ENCODE data around the gene BABAM2. TPM values are rescaled to one million over a fixed set of nuclear protein-coding genes. Genes with fewer than 3 reads are reported as not detected.
"Not testable (repeated sequence)": the region's sequence is repeated elsewhere in the genome, so short reads cannot be mapped to it uniquely, and the experiment has no call there.

Gene BABAM2
- total RNA-seq, 1 donor from 2014 or later, result 58.9 TPM

DNA sequence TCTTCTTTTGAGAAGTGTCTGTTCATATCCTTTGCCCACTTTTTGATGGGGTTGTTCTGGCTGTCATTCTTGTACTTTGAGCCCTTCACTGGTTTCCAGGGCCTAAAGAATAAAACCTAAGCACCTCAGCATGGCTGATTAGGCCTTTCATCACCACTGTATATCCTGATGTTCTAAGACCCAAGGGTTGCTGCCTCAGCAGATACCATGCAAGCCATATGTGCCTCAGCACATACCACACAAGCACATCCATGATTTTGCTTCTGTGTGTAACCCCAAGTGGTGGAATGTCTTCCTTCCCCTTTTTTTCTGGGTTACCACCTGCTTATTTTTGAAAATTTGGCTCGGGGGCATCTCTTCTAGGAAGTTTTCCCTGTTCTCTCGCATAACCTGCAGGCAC, 11.7 kb upstream of the BABAM2 start:
- H3K9me3 ChIP-seq (replicated peaks), result peaks cover 14% of the 10 kb centered on the region
- no peak overlapping the region for H3K27ac ChIP-seq (replicated peaks)
- no peak overlapping the region for H3K4me3 ChIP-seq
- TF ChIP-seq, protein P1, sequence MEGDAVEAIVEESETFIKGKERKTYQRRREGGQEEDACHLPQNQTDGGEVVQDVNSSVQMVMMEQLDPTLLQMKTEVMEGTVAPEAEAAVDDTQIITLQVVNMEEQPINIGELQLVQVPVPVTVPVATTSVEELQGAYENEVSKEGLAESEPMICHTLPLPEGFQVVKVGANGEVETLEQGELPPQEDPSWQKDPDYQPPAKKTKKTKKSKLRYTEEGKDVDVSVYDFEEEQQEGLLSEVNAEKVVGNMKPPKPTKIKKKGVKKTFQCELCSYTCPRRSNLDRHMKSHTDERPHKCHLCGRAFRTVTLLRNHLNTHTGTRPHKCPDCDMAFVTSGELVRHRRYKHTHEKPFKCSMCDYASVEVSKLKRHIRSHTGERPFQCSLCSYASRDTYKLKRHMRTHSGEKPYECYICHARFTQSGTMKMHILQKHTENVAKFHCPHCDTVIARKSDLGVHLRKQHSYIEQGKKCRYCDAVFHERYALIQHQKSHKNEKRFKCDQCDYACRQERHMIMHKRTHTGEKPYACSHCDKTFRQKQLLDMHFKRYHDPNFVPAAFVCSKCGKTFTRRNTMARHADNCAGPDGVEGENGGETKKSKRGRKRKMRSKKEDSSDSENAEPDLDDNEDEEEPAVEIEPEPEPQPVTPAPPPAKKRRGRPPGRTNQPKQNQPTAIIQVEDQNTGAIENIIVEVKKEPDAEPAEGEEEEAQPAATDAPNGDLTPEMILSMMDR (IDR thresholded peaks at IDR 0.05; ENCODE audit: borderline replicate concordance), result no peak
- no peaks in the 10 kb centered on the region for H3K4me1 ChIP-seq
- no peak for DNase-seq
- peaks cover 5% of the 10 kb centered on the region for H3K36me3 ChIP-seq
- H3K27me3 ChIP-seq (ENCODE audit: low read depth), result no peaks in the 10 kb centered on the region
- intact Hi-C loops (cut with micrococcal nuclease), result no loop called here

DNA sequence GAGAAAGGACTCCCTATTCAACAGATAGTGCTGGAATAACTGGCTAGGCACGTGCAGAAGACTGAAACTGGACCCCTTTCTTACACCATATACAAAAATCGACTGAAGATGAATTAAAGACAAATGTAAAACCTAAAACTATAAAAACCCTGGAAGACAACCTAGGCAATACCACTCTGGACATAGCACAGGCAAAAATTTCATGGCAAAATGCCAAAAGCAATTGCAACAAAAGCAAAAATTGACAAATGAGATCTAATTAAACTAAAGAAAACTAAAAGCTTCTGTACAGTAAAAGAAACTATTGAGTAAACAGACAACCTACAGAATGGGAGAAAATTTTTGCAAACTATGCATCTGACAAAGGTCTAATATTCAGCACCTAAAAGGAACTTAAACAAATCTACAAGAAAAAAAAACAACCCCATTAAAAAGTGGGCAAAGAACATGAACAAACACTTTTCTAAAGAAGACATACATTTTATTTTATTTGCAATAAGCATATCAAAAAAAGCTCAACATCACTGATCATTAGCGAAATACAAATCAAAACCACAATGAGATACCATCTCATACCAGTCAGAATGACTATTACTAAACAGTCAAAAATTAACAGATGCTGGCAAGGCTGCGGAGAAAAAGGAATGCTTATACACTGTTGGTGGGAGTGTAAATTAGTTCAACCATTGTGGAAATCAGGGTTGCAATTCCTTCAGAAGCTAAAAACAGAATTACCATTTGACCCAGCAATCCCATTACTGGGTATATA, 8.5 kb upstream of the BABAM2 start:
- H3K36me3 ChIP-seq; H3K27me3 ChIP-seq (ENCODE audit: low read depth); H3K4me1 ChIP-seq; H3K4me3 ChIP-seq; intact Hi-C loops (cut with micrococcal nuclease); H3K9me3 ChIP-seq (replicated peaks); H3K27ac ChIP-seq (replicated peaks); DNase-seq: not testable (repeated sequence)

DNA sequence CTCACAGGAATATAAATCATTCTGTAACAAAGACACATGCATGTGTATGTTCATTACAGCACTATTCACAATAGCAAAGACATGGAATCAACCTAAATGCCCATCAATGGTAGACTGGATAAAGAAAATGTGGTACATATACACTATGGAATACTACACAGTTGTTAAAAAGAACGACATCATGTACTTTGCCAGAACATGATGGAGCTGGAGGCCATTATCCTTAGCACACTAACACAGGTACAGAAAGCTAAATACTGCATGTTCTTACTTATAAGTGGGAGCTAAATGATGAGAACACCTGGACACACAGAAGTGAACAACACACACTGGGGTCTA, 8.0 kb upstream of the BABAM2 start:
- H3K27me3 ChIP-seq (ENCODE audit: low read depth); DNase-seq; H3K4me1 ChIP-seq; H3K4me3 ChIP-seq; intact Hi-C loops (cut with micrococcal nuclease); H3K9me3 ChIP-seq (replicated peaks); H3K27ac ChIP-seq (replicated peaks); H3K36me3 ChIP-seq: not testable (repeated sequence)

DNA sequence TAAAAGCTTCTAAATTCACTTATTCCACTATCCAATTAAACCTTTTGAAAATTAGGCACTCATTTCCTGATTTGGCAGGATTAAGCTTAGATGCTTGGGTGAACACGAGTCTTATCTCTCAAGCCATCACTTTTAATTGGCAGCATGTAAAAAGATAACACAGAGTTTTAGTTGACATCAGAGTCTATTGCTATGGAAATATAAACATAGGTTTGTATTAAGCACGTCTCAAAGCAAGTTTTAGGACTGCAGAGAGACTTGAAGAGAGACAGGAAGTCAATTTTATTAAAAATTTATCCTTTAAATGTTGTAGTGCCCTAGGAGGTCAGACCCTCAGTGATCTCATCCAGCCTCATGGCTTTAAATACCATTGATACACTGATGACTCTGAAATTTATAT, 5.9 kb upstream of the BABAM2 start:
- Histone ChIP-seq H3K27ac (replicated peaks) (no peak overlapping the region), H3K27me3 (ENCODE audit: low read depth) (no peaks in the 10 kb centered on the region), H3K4me3 (no peak overlapping the region), H3K4me1 (peaks cover 27% of the 10 kb centered on the region), H3K9me3 (replicated peaks) (no peaks in the 10 kb centered on the region), H3K36me3 (no peaks in the 10 kb centered on the region)
- intact Hi-C loops (cut with micrococcal nuclease), result no loop called here
- TF ChIP-seq, protein P1 (IDR thresholded peaks at IDR 0.05; ENCODE audit: borderline replicate concordance), result no peak
- no peak for DNase-seq

DNA sequence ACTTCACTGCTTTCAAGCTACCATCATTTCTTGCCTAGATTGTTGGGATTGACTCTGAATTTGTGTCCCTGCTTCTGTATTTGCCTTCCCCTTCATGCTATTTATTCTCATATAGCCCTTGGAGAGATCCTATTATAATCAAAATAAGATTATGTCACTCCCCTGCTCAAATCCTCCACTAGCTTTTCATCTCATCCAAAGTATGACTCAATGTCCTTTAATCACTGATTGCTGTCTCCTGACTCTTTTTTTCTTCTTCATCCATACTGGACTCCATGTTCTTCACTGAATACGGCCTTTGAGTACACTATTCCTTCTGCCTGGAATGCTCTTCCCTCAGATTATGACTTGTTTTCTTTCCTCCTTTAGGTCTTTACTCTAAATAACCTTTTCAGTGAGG, 5.3 kb upstream of the BABAM2 start:
- Histone ChIP-seq H3K9me3 (replicated peaks) (no peaks in the 10 kb centered on the region), H3K27me3 (ENCODE audit: low read depth) (no peaks in the 10 kb centered on the region), H3K27ac (replicated peaks) (no peak overlapping the region), H3K4me1 (peaks cover 33% of the 10 kb centered on the region), H3K36me3 (no peaks in the 10 kb centered on the region), H3K4me3 (no peak overlapping the region)
- DNase-seq, result no peak
- intact Hi-C loops (cut with micrococcal nuclease), result no loop called here
- TF ChIP-seq, protein P1 (IDR thresholded peaks at IDR 0.05; ENCODE audit: borderline replicate concordance), result no peak

DNA sequence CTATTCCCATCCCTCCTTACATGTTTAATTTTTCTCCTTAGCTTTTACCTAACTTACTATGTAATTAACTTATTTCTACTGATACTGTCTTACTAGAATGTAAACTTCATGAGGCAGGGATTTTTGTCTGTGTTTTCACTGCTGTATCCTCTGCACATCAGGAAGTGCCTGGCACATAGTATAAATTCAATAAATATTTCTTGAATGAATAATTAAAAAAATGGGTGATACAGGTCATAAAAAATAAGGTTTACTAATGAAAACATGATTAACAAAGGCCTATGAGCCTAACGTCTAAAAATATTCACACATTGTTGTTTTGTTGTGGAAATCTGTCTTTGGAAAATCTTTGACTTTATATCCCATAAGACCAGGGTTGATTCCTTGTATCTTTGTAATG, 4.9 kb upstream of the BABAM2 start:
- intact Hi-C loops (cut with micrococcal nuclease), result no loop called here
- H3K4me3 ChIP-seq, result no peak overlapping the region
- H3K9me3 ChIP-seq (replicated peaks), result no peaks in the 10 kb centered on the region
- no peaks in the 10 kb centered on the region for H3K27me3 ChIP-seq (ENCODE audit: low read depth)
- H3K4me1 ChIP-seq, result peaks cover 33% of the 10 kb centered on the region
- no peak for DNase-seq
- no peak overlapping the region for H3K27ac ChIP-seq (replicated peaks)
- H3K36me3 ChIP-seq, result no peaks in the 10 kb centered on the region
- TF ChIP-seq, protein P1 (IDR thresholded peaks at IDR 0.05; ENCODE audit: borderline replicate concordance), result no peak

Data from left ventricle myocardium inferior (tissue), 1 donor.